ENCODE data around the gene HSPA1A. TPM values are rescaled to one million over a fixed set of nuclear protein-coding genes. Genes with fewer than 3 reads are reported as not detected.

Gene HSPA1A
- total RNA-seq, 1 donor from 2014 or later = 271 TPM

DNA sequence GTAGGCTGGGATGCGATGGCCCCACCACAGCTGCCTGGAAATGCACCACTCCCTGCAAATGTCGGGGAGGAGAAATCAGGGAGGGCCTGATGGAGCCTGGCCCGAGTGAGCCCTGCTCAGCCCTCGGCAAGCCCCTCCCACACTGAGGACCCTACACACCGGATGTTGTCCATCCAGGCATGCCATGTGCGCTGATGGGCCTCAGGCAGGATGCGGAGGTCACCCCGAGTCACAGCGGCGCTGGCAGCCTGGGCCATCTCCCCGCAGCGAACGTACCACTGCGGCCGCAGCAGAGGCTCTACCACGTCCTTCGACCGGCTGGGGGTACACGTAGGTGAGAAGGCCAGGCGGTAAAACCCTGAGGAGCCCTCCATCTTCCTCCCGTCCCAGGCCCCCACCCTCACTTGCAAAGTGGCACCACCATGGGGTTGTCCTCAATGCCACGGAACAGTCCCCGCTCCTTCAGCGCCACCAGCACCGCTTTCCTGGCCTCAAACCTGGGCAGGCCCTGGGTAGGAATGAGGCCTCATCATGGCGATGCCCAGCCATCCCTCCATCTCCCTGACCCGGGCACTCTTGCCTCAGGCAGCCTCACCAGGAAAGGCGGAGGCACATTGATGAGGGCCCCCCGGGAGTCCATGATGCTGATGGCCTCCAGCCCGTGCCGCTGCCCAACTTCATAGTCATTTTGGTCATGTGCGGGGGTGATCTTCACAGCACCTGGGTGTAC lies 33.1 kb upstream of the HSPA1A start:
- intact Hi-C loops (cut with micrococcal nuclease) = no loop called here
- no peak overlapping the region for H3K27ac ChIP-seq (replicated peaks)
- no peaks in the 10 kb centered on the region for H3K27me3 ChIP-seq (ENCODE audit: low read depth)
- H3K36me3 ChIP-seq = peaks cover 73% of the 10 kb centered on the region
- TF ChIP-seq, protein P1, sequence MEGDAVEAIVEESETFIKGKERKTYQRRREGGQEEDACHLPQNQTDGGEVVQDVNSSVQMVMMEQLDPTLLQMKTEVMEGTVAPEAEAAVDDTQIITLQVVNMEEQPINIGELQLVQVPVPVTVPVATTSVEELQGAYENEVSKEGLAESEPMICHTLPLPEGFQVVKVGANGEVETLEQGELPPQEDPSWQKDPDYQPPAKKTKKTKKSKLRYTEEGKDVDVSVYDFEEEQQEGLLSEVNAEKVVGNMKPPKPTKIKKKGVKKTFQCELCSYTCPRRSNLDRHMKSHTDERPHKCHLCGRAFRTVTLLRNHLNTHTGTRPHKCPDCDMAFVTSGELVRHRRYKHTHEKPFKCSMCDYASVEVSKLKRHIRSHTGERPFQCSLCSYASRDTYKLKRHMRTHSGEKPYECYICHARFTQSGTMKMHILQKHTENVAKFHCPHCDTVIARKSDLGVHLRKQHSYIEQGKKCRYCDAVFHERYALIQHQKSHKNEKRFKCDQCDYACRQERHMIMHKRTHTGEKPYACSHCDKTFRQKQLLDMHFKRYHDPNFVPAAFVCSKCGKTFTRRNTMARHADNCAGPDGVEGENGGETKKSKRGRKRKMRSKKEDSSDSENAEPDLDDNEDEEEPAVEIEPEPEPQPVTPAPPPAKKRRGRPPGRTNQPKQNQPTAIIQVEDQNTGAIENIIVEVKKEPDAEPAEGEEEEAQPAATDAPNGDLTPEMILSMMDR (IDR thresholded peaks at IDR 0.05; ENCODE audit: borderline replicate concordance) = no peak
- H3K4me1 ChIP-seq = peaks cover 4% of the 10 kb centered on the region
- no peaks in the 10 kb centered on the region for H3K9me3 ChIP-seq (replicated peaks)
- DNase-seq = no peak
- H3K4me3 ChIP-seq = no peak overlapping the region

DNA sequence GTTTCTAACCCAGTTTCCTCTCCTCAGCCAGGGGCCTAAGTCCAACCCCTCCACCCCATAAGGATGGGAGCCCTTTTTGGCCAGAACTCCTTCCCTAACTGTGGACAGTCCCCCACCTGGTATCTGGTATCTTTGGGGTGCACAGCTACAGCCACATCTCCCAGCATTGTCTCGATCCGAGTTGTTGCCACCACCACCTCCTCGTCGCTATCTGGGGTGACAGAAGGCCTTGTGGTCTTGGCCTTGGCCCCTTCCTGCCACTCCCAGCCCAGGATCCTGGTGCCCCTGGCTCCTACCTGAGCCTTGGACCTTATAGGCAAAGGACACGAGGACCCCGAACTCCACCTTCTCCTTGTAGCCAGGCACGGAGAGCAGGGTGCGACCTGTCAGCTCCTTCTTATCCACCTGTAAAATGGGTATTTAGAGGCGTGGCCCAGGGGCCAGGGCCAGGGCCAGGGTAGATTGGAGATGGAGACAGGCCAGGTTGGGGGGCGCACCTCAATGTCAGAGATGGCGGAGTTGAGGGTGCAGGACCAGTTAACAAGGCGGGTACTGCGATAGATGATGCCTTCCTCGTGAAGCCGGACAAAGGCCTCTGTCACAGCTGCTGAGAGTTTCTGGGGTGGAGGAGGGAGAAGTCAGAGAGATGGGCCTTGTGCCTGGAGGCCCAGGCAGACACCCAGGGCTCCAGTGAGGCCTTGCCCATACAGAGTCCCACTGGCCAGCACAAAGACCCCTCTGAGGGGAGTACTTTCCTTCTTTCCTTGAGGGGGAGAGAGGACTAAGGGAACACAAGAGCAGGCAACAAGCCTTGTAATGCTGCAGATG lies 31.0 kb upstream of the HSPA1A start:
- no peaks in the 10 kb centered on the region for H3K9me3 ChIP-seq (replicated peaks)
- TF ChIP-seq, protein P1 (IDR thresholded peaks at IDR 0.05; ENCODE audit: borderline replicate concordance) = no peak
- H3K4me1 ChIP-seq = no peaks in the 10 kb centered on the region
- H3K4me3 ChIP-seq = no peak overlapping the region
- H3K27ac ChIP-seq (replicated peaks) = no peak overlapping the region
- DNase-seq = no peak
- peaks cover 61% of the 10 kb centered on the region for H3K36me3 ChIP-seq
- H3K27me3 ChIP-seq (ENCODE audit: low read depth) = no peaks in the 10 kb centered on the region
- intact Hi-C loops (cut with micrococcal nuclease) = no loop called here

GRCh38 chr6:31785475-31785874 lies 29.9 kb upstream of the HSPA1A start:
- H3K4me1 ChIP-seq = no peaks in the 10 kb centered on the region
- H3K9me3 ChIP-seq (replicated peaks) = no peaks in the 10 kb centered on the region
- no peak for DNase-seq
- H3K36me3 ChIP-seq = peaks cover 54% of the 10 kb centered on the region
- TF ChIP-seq, protein P1 (IDR thresholded peaks at IDR 0.05; ENCODE audit: borderline replicate concordance) = no peak
- no peak overlapping the region for H3K4me3 ChIP-seq
- intact Hi-C loops (cut with micrococcal nuclease) = no loop called here
- no peak overlapping the region for H3K27ac ChIP-seq (replicated peaks)
- no peaks in the 10 kb centered on the region for H3K27me3 ChIP-seq (ENCODE audit: low read depth)

GRCh38 chr6:31791324-31792089 lies 23.8 kb upstream of the HSPA1A start:
- Histone ChIP-seq H3K36me3 (peaks cover 27% of the 10 kb centered on the region), H3K27ac (replicated peaks) (no peak overlapping the region), H3K4me3 (no peak overlapping the region), H3K9me3 (replicated peaks) (no peaks in the 10 kb centered on the region), H3K4me1 (peaks cover 21% of the 10 kb centered on the region), H3K27me3 (ENCODE audit: low read depth) (no peaks in the 10 kb centered on the region)
- intact Hi-C loops (cut with micrococcal nuclease) = no loop called here
- TF ChIP-seq, protein P1 (IDR thresholded peaks at IDR 0.05; ENCODE audit: borderline replicate concordance) = peak; percentile 62
- no peak for DNase-seq

GRCh38 chr6:31792090-31792374 lies 23.3 kb upstream of the HSPA1A start:
- no peaks in the 10 kb centered on the region for H3K9me3 ChIP-seq (replicated peaks)
- no peak for DNase-seq
- peaks cover 21% of the 10 kb centered on the region for H3K4me1 ChIP-seq
- no peak overlapping the region for H3K4me3 ChIP-seq
- no peak overlapping the region for H3K27ac ChIP-seq (replicated peaks)
- TF ChIP-seq, protein P1 (IDR thresholded peaks at IDR 0.05; ENCODE audit: borderline replicate concordance) = no peak
- no peaks in the 10 kb centered on the region for H3K27me3 ChIP-seq (ENCODE audit: low read depth)
- intact Hi-C loops (cut with micrococcal nuclease) = no loop called here
- peaks cover 27% of the 10 kb centered on the region for H3K36me3 ChIP-seq
